HepG2 (cell line): ENCODE measurements around the gene KATNAL2. TPM values are rescaled to one million over a fixed set of nuclear protein-coding genes. Genes with fewer than 3 reads are reported as not detected.
A peak's percentile ranks its signal among the peaks of the same experiment; 100 is the strongest.

ENCODE experiments used
- ATAC-seq: fragments of 200-7000 bp; cut with Tn5 transposase; 3 replicates; pipeline ENCODE4 v1.9.1; 2020; ENCODE audit warnings: mild to moderate bottlenecking, moderate library complexity
- BruUV-seq: library from RNA; stranded (reverse); fragments of 400-500 nt; replicated peaks from 2 replicates; lab custom pipeline; 2021; lab: Mats Ljungman, UMichigan
- CTCF ChIA-PET: fragments of 300-600 bp; formaldehyde crosslinking; extraction: SDS; loops from one replicate; lab custom pipeline; 2021; ENCODE audit warnings: low total read pairs, inconsistent platforms, low intra/inter-chr PET ratio; lab: Yijun Ruan, JAX
- POLR2A ChIA-PET: fragments of 350-600 bp; sonication (Branson Sonifier 250); formaldehyde crosslinking; loops from one replicate; lab custom pipeline; 2020; ENCODE audit warnings: antibody characterized with exemption, inconsistent platforms; lab: Yijun Ruan, JAX
- DNase-seq: peaks from one replicate; pipeline ENCODE4 v3.0.0-alpha.2; 2015; ENCODE audit warnings: low spot score
- FAIRE-seq: peaks from 3 replicates; lab custom pipeline; 2011; peaks lifted over from hg19 to GRCh38; lab: Jason Lieb, UNC
- H2AFZ ChIP-seq: one replicate; pipeline ENCODE4 v1.6.1; 2011; ENCODE audit warnings: low read length, inconsistent platforms
- H3K27ac ChIP-seq: fragments of 300-600 bp; 3 replicates; pipeline ENCODE4 v1.8.0; 2011; ENCODE audit warnings: mixed run types, mild to moderate bottlenecking, mixed read lengths, low read length, inconsistent platforms; ENCODE audit not compliant: insufficient read depth; ENCODE audit errors: extremely low read length
- H3K27me3 ChIP-seq, 2 experiments: fragments of 200-600 bp in 1 of 2; 2 replicates in 1 of 2; 3 replicates in 1 of 2; pipeline versions ENCODE4 v1.6.0 to v1.8.0; 2011; ENCODE audit warnings: low read length in 2 of 2, mild to moderate bottlenecking in 2 of 2, moderate library complexity in 2 of 2, inconsistent platforms in 1 of 2; ENCODE audit not compliant: insufficient read depth in 2 of 2, control insufficient read depth in 1 of 2
- H3K36me3 ChIP-seq, 2 experiments: fragments of 200-600 bp in 1 of 2; replicated peaks in 1 of 2; 2 replicates in 1 of 2; 3 replicates in 1 of 2; pipeline versions ENCODE4 v1.5.1 to v1.8.0; 2011; ENCODE audit warnings: low read length in 2 of 2, inconsistent platforms in 1 of 2; ENCODE audit not compliant: insufficient read depth in 2 of 2, control insufficient read depth in 1 of 2
- H3K4me1 ChIP-seq: 2 replicates; pipeline ENCODE4 v1.5.1; 2012; ENCODE audit warnings: low read length, inconsistent platforms; ENCODE audit not compliant: insufficient read depth
- H3K4me2 ChIP-seq: 2 replicates; pipeline ENCODE4 v1.6.0; 2011; ENCODE audit warnings: low read depth, low read length, inconsistent platforms
- H3K4me3 ChIP-seq, 3 experiments: fragments of 200-600 bp in 1 of 3; sonication (generic), shearing (Covaris generic) in 1 of 3; replicated peaks in 1 of 3; 2 replicates each; pipeline ENCODE4 v1.5.1; 2011 to 2016; ENCODE audit warnings: low read length in 3 of 3, inconsistent platforms in 2 of 3, low read depth in 2 of 3, mild to moderate bottlenecking in 2 of 3, control low read depth in 1 of 3, mixed read lengths in 1 of 3; ENCODE audit not compliant: insufficient read depth in 1 of 3
- H3K79me2 ChIP-seq: one replicate; pipeline ENCODE4 v1.6.1; 2011; ENCODE audit warnings: low read length, inconsistent platforms; ENCODE audit not compliant: insufficient read depth
- H3K9ac ChIP-seq: 2 replicates; pipeline ENCODE4 v1.6.0; 2011; ENCODE audit warnings: mild to moderate bottlenecking, low read depth, low read length, inconsistent platforms; ENCODE audit not compliant: insufficient read depth
- H3K9me3 ChIP-seq: 2 replicates; pipeline ENCODE4 v1.5.1; 2012; ENCODE audit warnings: mild to moderate bottlenecking, low read length
- H4K20me1 ChIP-seq: 2 replicates; pipeline ENCODE4 v1.6.0; 2011; ENCODE audit warnings: inconsistent platforms, mild to moderate bottlenecking, low read length, moderate library complexity; ENCODE audit not compliant: insufficient read depth
- ADNP ChIP-seq: sonication (generic); formaldehyde crosslinking; IDR thresholded peaks from 2 replicates; pipeline ENCODE4 v1.4.0; 2020; ENCODE audit warnings: missing genetic modification reagents
- CTCF ChIP-seq: sonication (generic); formaldehyde crosslinking; IDR thresholded peaks from 2 replicates; pipeline ENCODE4 v1.5.0; 2020; ENCODE audit warnings: mild to moderate bottlenecking, missing genetic modification reagents, moderate library complexity
- HOMEZ ChIP-seq: IDR thresholded peaks from 2 replicates; pipeline ENCODE4 v1.6.1; 2016; ENCODE audit warnings: low read depth
- SALL2 ChIP-seq: sonication (generic); formaldehyde crosslinking; IDR thresholded peaks from 2 replicates; pipeline ENCODE4 v1.8.1; 2023; ENCODE audit warnings: mild to moderate bottlenecking, missing genetic modification reagents, inconsistent platforms
- STAG1 ChIP-seq: sonication (generic); formaldehyde crosslinking; IDR thresholded peaks from 2 replicates; pipeline ENCODE4 v1.4.0; 2020; ENCODE audit warnings: missing genetic modification reagents
- TBX2 ChIP-seq: sonication (generic); formaldehyde crosslinking; IDR thresholded peaks from 2 replicates; pipeline ENCODE4 v1.5.0; 2020; ENCODE audit warnings: missing genetic modification reagents, mild to moderate bottlenecking, borderline replicate concordance
- ZNF367 ChIP-seq: sonication (generic); formaldehyde crosslinking; IDR thresholded peaks from 2 replicates; pipeline ENCODE4 v1.4.0; 2020; ENCODE audit warnings: missing genetic modification reagents, borderline replicate concordance
- ZNF451 ChIP-seq: sonication (generic); formaldehyde crosslinking; IDR thresholded peaks from 2 replicates; pipeline ENCODE4 v1.5.0; 2020; ENCODE audit warnings: mild to moderate bottlenecking, missing genetic modification reagents
- ZNF580 ChIP-seq: IDR thresholded peaks from 2 replicates; pipeline ENCODE4 v1.6.1; 2016; ENCODE audit warnings: low read depth, borderline replicate concordance
- ZNF609 ChIP-seq: sonication (generic); formaldehyde crosslinking; IDR thresholded peaks from 2 replicates; pipeline ENCODE4 v1.4.0; 2020; ENCODE audit warnings: mild to moderate bottlenecking, missing genetic modification reagents, borderline replicate concordance
- ZNF780A ChIP-seq: sonication (generic); formaldehyde crosslinking; IDR thresholded peaks from 2 replicates; pipeline ENCODE4 v1.8.0; 2022; ENCODE audit warnings: mild to moderate bottlenecking, missing genetic modification reagents, moderate library complexity
- ZNF841 ChIP-seq: sonication (generic); formaldehyde crosslinking; IDR thresholded peaks from 2 replicates; pipeline ENCODE4 v1.8.1; 2023; ENCODE audit warnings: missing genetic modification reagents, borderline replicate concordance
- WGBS: methylation state at CpG from one replicate; pipeline ENCODE4 v1.1.6; 2017; ENCODE audit warnings: low lambda C conversion rate; 5-methylcytosine and 5-hydroxymethylcytosine counted together
- in situ Hi-C: cut with HindIII; loops from 2 replicates; pipeline ENCODE4 v1.10.0; 2017; ENCODE audit warnings: low pct_unique_long_range_greater_than_20kb; ENCODE audit not compliant: extremely low pct_ligation_motif_present
- intact Hi-C: fragments of 100-400 bp; cut with micrococcal nuclease; formaldehyde crosslinking; loops from one replicate; pipeline ENCODE4 v1.10.0; 2022; ENCODE audit not compliant: unreplicated experiment
- polyA plus RNA-seq, 8 experiments: library from polyadenylated mRNA; depleted of rRNA in 3 of 8; stranded (reverse) in 7 of 8; unstranded in 1 of 8; fragments of >200 nt; fragmentation: Illumina TruSeq in 4 of 8; extraction: Trizol in 4 of 8; gene quantifications; 2 replicates each; pipeline versions ENCODE4 v1.2.1 to v1.2.3, GENCODE V29; 2011 to 2016; ENCODE audit warnings: low read depth in 4 of 8, missing spikeins in 1 of 8, mixed read lengths in 1 of 8; ENCODE audit not compliant: insufficient read depth in 1 of 8
- total RNA-seq, 5 experiments: library from RNA; depleted of rRNA; stranded (reverse); fragments of >200 nt; fragmentation: Illumina TruSeq; extraction: Trizol; gene quantifications; 2 replicates each; pipeline ENCODE4 v1.2.3, GENCODE V29; 2016; ENCODE audit warnings: low read depth in 1 of 5

KATNAL2 gene
- total and polyA plus RNA-seq, 2 of the 13 experiments (the other 11 are each of a cell fraction or from before 2014, with no cell fraction given) = not detected

- Histone ChIP-seq H2AFZ (no peak overlapping the region), H3K79me2 (no peaks in the 10 kb centered on the region), H3K9ac (no peak overlapping the region), H4K20me1 (no peaks in the 10 kb centered on the region), H3K4me2 (no peak overlapping the region), H3K4me3 (no peak overlapping the region), H3K27ac (no peak overlapping the region), H3K4me1 (no peaks in the 10 kb centered on the region), H3K27me3 (peaks cover 0 to 16% of the 10 kb centered on the region in 2 experiments; a peak in 2 of 5 replicates), H3K36me3 (no peaks in the 10 kb centered on the region), H3K9me3 (no peaks in the 10 kb centered on the region)
- ChIA-PET CTCF (interaction anchor here (1.1 kb wide), 1 partner anchor 87 kb away, joined by 4 read pairs; no protein-coding TSS in a partner anchor), POLR2A (no interaction called here)
- TF ChIP-seq ZNF609 (CRISPR knock-in tag) (no peak), ZNF451 (CRISPR knock-in tag) (no peak), CTCF (CRISPR knock-in tag) (peak; percentile 61), ZNF841 (CRISPR knock-in tag) (no peak), TBX2 (no peak), SALL2 (CRISPR knock-in tag) (no peak), ZNF780A (CRISPR knock-in tag) (no peak), HOMEZ (CRISPR knock-in tag) (no peak), STAG1 (CRISPR knock-in tag) (peak; percentile 52), ADNP (CRISPR knock-in tag) (no peak), ZNF367 (CRISPR knock-in tag) (no peak), ZNF580 (CRISPR knock-in tag) (no peak)
- ATAC-seq (peak; percentile 39; the same call in 2 of the 3 replicates), DNase-seq (peak; percentile 30), FAIRE-seq (peak; percentile 18)
- in situ Hi-C loops = no loop called here
- BruUV-seq = no TSS peak
- intact Hi-C loops = no loop called here
- 11% methylated on average over 5 of the region's 5 CpGs for WGBS
Measured at GRCh38 chr18:46950064-46950656, 32.8 kb downstream of the KATNAL2 start.
